DOHH2 (cell line): ENCODE results near the gene CD99.

Experiments
- H3F3A ChIP-seq: fragments of 200-600 bp; sonication (generic), shearing (Covaris generic); 2 replicates; pipeline ENCODE4 v1.6.0; 2016; ENCODE audit warnings: antibody characterized with exemption, mild to moderate bottlenecking; ENCODE audit not compliant: control insufficient read depth, insufficient read depth
- H3K27ac ChIP-seq: fragments of 200-600 bp; sonication (generic); 2 replicates; pipeline ENCODE4 v1.5.1; 2014; ENCODE audit warnings: low read depth, mild to moderate bottlenecking, low read length, moderate library complexity
- H3K27me3 ChIP-seq: fragments of 200-600 bp; sonication (generic); 2 replicates; pipeline ENCODE4 v1.6.1; 2014; ENCODE audit warnings: mild to moderate bottlenecking, low read length, mixed read lengths; ENCODE audit not compliant: control insufficient read depth
- H3K36me3 ChIP-seq: fragments of 200-600 bp; sonication (generic); 2 replicates; pipeline ENCODE4 v1.6.1; 2014; ENCODE audit warnings: mild to moderate bottlenecking, low read length, moderate library complexity, mixed read lengths; ENCODE audit not compliant: control insufficient read depth
- H3K4me1 ChIP-seq: fragments of 200-600 bp; sonication (generic); 2 replicates; pipeline ENCODE4 v1.6.1; 2014; ENCODE audit warnings: mild to moderate bottlenecking, low read length, mixed read lengths; ENCODE audit not compliant: control insufficient read depth
- H3K4me2 ChIP-seq: fragments of 200-600 bp; sonication (generic); 2 replicates; pipeline ENCODE4 v1.6.0; 2014; ENCODE audit warnings: mild to moderate bottlenecking, low read length, moderate library complexity
- H3K4me3 ChIP-seq: fragments of 200-600 bp; sonication (generic); 2 replicates; pipeline ENCODE4 v1.5.1; 2014; ENCODE audit warnings: mild to moderate bottlenecking, low read length, mixed read lengths
- H3K79me2 ChIP-seq: fragments of 200-600 bp; sonication (generic); 2 replicates; pipeline ENCODE4 v1.6.1; 2014; ENCODE audit warnings: mild to moderate bottlenecking, low read length, mixed read lengths; ENCODE audit not compliant: control insufficient read depth
- H3K9me2 ChIP-seq: fragments of 200-600 bp; sonication (generic); replicated peaks from 2 replicates; pipeline ENCODE4 v1.6.1; 2014; ENCODE audit warnings: mild to moderate bottlenecking, low read length, mixed read lengths; ENCODE audit not compliant: control insufficient read depth
- H3K9me3 ChIP-seq: fragments of 200-600 bp; sonication (generic); 2 replicates; pipeline ENCODE4 v1.6.1; 2014; ENCODE audit warnings: antibody characterized with exemption, low read length, mixed read lengths; ENCODE audit not compliant: control insufficient read depth, insufficient read depth
- H4K20me1 ChIP-seq: fragments of 200-600 bp; sonication (generic); 2 replicates; pipeline ENCODE4 v1.6.0; 2014; ENCODE audit warnings: low read depth, mild to moderate bottlenecking, antibody characterized with exemption, low read length, moderate library complexity; ENCODE audit not compliant: control insufficient read depth, insufficient read depth
- CTCF ChIP-seq: fragments of 200-600 bp; sonication (generic); IDR thresholded peaks from one replicate; pipeline ENCODE4 v1.5.1; 2014; ENCODE audit warnings: antibody characterized with exemption, mild to moderate bottlenecking, low read depth, low read length; ENCODE audit not compliant: poor library complexity, severe bottlenecking
- EZH2phosphoT487 ChIP-seq: fragments of 200-600 bp; sonication (generic); IDR thresholded peaks from 2 replicates; pipeline ENCODE4 v1.6.1; 2017; ENCODE audit warnings: borderline replicate concordance, mild to moderate bottlenecking, antibody characterized with exemption, low read length, moderate library complexity, mixed read lengths

The CD99 gene

GRCh38 chrX:2703991-2704369 is 12.9 kb downstream of the CD99 start:
- peaks cover under 1% of the 10 kb centered on the region; the same call in 1 of the 2 replicates for H4K20me1 ChIP-seq
- peaks cover 93% of the 10 kb centered on the region for H3K4me1 ChIP-seq
- peaks cover 89% of the 10 kb centered on the region for H3K79me2 ChIP-seq

GRCh38 chrX:2705046-2705832 is 14.1 kb downstream of the CD99 start:
- no peak overlapping the region for H3K4me3 ChIP-seq
- peaks cover 23% of the 10 kb centered on the region for H3F3A ChIP-seq
- H3K27ac ChIP-seq, result no peak overlapping the region
- no peaks in the 10 kb centered on the region for H3K27me3 ChIP-seq
- peaks cover 10% of the 10 kb centered on the region for H4K20me1 ChIP-seq
- peaks cover 100% of the 10 kb centered on the region for H3K4me1 ChIP-seq
- H3K79me2 ChIP-seq, result peaks cover 90% of the 10 kb centered on the region
- H3K4me2 ChIP-seq, result peak overlapping the region; percentile 0; the same call in 1 of the 2 replicates
- peaks cover 8% of the 10 kb centered on the region for H3K36me3 ChIP-seq
- no peaks in the 10 kb centered on the region for H3K9me3 ChIP-seq
- TF ChIP-seq EZH2phosphoT487 (no peak), CTCF (no peak)
- no peaks in the 10 kb centered on the region for H3K9me2 ChIP-seq

More at GRCh38 chrX:2703991-2704369, 12.9 kb downstream of the CD99 start:
- H3K9me3 ChIP-seq, result no peaks in the 10 kb centered on the region
- H3K9me2 ChIP-seq, result no peaks in the 10 kb centered on the region
- peaks cover 23% of the 10 kb centered on the region for H3F3A ChIP-seq
- TF ChIP-seq CTCF (no peak), EZH2phosphoT487 (no peak)
- no peak overlapping the region for H3K4me3 ChIP-seq
- no peak overlapping the region for H3K4me2 ChIP-seq
- H3K27ac ChIP-seq, result no peak overlapping the region
- H3K27me3 ChIP-seq, result no peaks in the 10 kb centered on the region
- H3K36me3 ChIP-seq, result peaks cover 8% of the 10 kb centered on the region

GRCh38 chrX:2707334-2707760 is 16.3 kb downstream of the CD99 start:
- peaks cover 10% of the 10 kb centered on the region for H4K20me1 ChIP-seq
- no peaks in the 10 kb centered on the region for H3K27me3 ChIP-seq
- peak overlapping the region; percentile 94 for H3K27ac ChIP-seq
- peaks cover 85% of the 10 kb centered on the region for H3K4me1 ChIP-seq
- no peaks in the 10 kb centered on the region for H3K9me3 ChIP-seq
- peak overlapping the region; percentile 67 for H3K4me3 ChIP-seq
- peak overlapping the region; percentile 87 for H3K4me2 ChIP-seq
- TF ChIP-seq EZH2phosphoT487 (no peak), CTCF (no peak)
- peaks cover 16% of the 10 kb centered on the region for H3F3A ChIP-seq
- H3K79me2 ChIP-seq, result peaks cover 87% of the 10 kb centered on the region
- H3K9me2 ChIP-seq, result no peaks in the 10 kb centered on the region
- H3K36me3 ChIP-seq, result peaks cover 13% of the 10 kb centered on the region
